ENCODE measurements around the gene ALPP.
"Not testable (repeated sequence)": the region's sequence is repeated elsewhere in the genome, so short reads cannot be mapped to it uniquely, and the experiment has no call there.

The ALPP gene

DNA sequence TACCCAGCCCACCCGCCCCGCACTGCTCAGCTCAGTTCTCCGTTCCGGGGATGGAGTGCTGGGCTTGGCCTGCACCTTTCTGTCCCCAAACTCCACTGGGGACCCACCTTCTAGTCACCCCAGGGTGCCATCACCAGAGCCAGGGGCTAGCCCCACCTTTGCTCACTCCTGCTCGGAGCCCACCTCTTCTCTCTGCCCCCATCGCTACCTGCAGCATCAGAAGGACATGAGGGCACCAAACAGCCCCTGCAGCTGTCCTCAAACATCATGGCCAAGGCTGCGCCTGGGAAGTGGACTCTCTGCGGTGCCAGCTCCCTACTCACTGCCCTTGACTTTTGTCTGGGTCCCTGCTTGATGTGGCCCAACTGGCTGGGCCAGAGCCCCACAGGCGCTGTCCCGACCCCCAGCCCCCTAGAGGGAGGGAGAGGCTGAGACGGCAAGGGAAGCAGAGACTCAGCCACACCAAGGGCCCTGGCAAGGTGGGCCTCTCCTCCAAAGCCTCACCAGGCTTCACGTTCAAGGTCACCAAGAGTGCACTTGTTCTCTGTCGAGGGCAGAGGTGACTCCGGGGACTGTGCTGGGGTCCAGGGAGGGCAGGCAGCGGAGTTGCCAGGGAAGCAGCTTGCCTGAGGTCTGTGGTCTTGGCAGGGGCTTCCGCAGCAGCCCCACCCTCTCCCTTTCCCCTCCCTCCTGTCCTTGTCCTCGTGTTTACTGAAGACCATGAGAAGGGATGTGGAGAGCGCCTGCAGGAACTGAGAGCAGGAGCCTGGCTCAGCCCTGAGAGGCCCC, 13.6 kb upstream of the ALPP start:
- not testable (repeated sequence) for H3K4me3 Mint-ChIP-seq, H3K9me3 Mint-ChIP-seq, H3K27ac Mint-ChIP-seq, H3K36me3 Mint-ChIP-seq, DNase-seq
- H3K27me3 Mint-ChIP-seq, result peaks cover 16% of the 10 kb centered on the region
- H3K4me1 Mint-ChIP-seq, result peaks cover 38% of the 10 kb centered on the region
- CTCF ChIA-PET, result interaction anchor here (1.0 to 6.0 kb wide), 6 partner anchors 9 to 459 kb away, joined by 3 to 41 read pairs (median 4); no protein-coding TSS in a partner anchor

DNA sequence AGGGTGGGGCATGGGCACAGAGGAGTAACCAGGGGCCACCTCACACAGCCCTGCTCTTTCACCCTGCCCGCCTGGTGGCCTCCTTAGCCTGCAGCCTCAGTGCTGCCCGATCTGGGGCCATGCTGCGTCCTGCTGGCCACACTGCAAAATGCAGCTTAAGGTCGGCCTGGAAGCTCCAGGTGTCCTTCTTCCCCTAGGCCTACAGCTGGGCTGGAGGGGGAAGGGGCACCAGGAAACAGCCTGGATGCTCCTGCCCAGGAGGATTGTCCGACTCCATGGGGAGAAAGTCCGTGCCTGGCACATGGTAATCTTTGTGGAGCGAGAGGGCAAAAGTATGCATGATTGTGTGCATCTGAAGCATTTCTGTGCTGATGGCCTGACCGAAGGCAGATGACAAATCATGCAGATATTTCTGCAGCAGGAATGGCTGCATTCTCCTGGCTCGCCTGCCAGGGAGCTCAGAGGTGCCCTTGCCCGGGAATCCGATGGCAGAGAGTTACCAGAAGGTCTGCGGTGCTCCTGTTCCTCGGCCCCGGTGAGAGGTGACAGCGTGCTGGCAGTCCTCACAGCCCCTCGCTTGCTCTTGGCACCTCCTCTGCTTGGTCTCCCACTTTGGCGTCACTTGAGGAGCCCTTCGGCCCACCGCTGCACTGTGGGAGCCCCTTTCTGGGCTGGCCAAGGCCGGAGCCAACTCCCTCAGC, 12.8 kb upstream of the ALPP start:
- CTCF ChIA-PET, result interaction anchor here (0.6 to 6.0 kb wide), 6 partner anchors 8 to 459 kb away, joined by 3 to 41 read pairs (median 4); no protein-coding TSS in a partner anchor
- DNase-seq, result peak; percentile 48

DNA sequence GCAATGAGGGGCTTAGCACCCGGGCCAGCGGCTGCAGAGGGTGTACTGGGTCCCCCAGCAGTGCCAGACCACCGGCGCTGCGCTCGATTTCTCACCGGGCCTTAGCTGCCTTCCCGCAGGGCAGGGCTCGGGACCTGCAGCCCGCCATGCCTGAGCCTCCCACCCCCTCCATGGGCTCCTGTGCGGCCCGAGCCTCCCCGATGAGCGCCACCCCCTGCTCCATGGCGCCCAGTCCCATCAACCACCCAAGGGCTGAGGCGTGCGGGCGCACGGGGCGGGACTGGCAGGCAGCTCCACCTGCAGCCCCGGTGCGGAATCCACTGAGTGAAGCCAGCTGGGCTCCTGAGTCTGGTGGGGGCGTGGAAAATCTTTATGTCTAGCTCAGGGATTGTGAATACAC, 12.1 kb upstream of the ALPP start:
- H3K36me3 Mint-ChIP-seq, H3K27ac Mint-ChIP-seq, H3K9me3 Mint-ChIP-seq, DNase-seq, H3K4me3 Mint-ChIP-seq: not testable (repeated sequence)
- Mint-ChIP-seq H3K4me1 (peaks cover 38% of the 10 kb centered on the region), H3K27me3 (peaks cover 16% of the 10 kb centered on the region)
- CTCF ChIA-PET, result interaction anchor here (1.7 to 6.0 kb wide), 2 partner anchors 31 to 73 kb away, joined by 5 to 41 read pairs; no protein-coding TSS in a partner anchor

More for the DNA sequence above, 12.8 kb upstream of the ALPP start:
- Mint-ChIP-seq H3K27ac (peak overlapping the region; percentile 60), H3K4me3 (no peak overlapping the region), H3K9me3 (no peaks in the 10 kb centered on the region), H3K27me3 (peaks cover 16% of the 10 kb centered on the region), H3K36me3 (no peaks in the 10 kb centered on the region), H3K4me1 (peaks cover 38% of the 10 kb centered on the region)

DNA sequence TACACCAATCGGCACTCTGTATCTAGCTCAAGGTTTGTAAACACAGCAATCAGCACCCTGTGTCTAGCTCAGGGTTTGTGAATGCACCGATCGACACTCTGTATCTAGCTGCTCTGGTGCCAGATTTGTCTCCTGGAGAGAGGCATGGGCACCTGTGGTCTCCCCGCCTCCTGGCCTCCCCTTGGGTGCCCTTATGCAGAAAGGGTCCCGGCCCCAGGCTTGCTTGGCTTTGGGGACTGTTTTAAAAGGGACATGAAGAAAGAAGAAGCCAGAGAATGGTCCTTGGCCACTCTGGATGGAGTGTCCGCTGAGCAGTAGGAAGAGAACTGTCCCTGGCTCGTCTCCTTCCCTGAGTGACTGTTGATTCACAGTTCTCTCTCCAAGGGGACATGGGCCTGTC, 11.5 kb upstream of the ALPP start:
- CTCF ChIA-PET, result interaction anchor here (1.5 to 6.0 kb wide), 3 partner anchors 32 to 72 kb away, joined by 3 to 41 read pairs (median 5); no protein-coding TSS in a partner anchor
- Mint-ChIP-seq H3K27ac (no peak overlapping the region), H3K27me3 (peaks cover 13% of the 10 kb centered on the region), H3K4me3 (no peak overlapping the region), H3K36me3 (no peaks in the 10 kb centered on the region), H3K4me1 (peaks cover 36% of the 10 kb centered on the region), H3K9me3 (no peaks in the 10 kb centered on the region)
- DNase-seq, result no peak

DNA sequence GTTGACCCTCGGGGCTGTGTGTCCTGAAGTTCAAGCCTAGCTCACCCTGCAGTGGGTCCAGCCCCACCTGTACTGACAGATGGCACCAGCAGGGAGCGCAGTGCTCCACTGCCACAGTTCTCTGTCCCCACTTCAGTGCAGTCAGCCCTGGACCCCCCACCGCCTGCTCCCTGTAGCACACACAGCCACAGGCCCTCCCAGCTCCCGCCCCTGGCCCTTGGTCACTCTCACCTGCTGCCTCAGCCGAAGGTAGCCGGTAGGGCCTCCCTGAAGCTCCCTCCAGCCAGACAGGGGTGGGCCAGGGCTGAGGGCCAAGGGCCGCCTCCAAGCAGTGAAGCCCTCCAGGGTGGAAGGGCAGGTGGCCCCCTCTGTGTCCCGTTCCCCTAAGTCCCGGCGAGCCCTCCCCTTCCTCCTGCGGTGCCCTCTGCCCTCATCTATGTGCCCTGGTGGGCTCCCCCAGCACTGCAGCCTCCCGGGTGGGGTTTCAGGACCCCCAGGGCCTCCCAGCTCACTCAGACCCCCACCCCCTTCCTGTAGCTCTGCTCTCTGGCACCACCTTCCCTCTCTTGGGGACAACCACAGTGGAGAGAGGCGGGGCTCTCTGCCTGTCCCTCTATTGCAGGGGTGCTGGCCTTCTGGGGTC, 10.8 kb upstream of the ALPP start:
- H3K36me3 Mint-ChIP-seq, result no peaks in the 10 kb centered on the region
- CTCF ChIA-PET, result interaction anchor here (1.5 to 6.0 kb wide), 3 partner anchors 33 to 72 kb away, joined by 3 to 41 read pairs (median 5); no protein-coding TSS in a partner anchor
- H3K4me1 Mint-ChIP-seq, result peaks cover 29% of the 10 kb centered on the region
- DNase-seq, result no peak
- H3K9me3 Mint-ChIP-seq, result no peaks in the 10 kb centered on the region
- H3K27me3 Mint-ChIP-seq, result peaks cover 12% of the 10 kb centered on the region
- H3K27ac Mint-ChIP-seq, result no peak overlapping the region
- no peak overlapping the region for H3K4me3 Mint-ChIP-seq

DNA sequence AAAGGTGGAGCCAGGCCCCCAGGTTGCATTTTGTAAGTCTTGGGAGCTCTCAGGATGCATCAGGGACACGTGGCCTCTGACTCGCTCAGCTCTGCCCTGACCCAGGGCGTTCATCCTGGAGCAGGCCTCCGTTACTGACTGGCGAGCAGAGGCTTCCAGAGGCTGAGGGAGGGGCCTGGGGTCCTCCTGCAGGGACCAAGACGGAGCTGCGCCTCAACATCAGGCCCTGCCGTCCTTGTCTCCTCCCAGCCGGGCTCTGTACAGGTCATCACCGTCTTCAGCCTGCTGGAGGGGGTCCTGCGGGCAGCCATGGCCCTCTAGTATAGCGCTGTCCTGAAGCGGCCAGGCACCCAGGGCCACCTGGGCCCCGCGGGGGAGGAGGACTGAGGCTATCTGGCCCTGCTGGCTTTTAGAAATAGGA, 10.2 kb upstream of the ALPP start:
- Mint-ChIP-seq H3K27ac (no peak overlapping the region), H3K36me3 (no peaks in the 10 kb centered on the region)

DNA sequence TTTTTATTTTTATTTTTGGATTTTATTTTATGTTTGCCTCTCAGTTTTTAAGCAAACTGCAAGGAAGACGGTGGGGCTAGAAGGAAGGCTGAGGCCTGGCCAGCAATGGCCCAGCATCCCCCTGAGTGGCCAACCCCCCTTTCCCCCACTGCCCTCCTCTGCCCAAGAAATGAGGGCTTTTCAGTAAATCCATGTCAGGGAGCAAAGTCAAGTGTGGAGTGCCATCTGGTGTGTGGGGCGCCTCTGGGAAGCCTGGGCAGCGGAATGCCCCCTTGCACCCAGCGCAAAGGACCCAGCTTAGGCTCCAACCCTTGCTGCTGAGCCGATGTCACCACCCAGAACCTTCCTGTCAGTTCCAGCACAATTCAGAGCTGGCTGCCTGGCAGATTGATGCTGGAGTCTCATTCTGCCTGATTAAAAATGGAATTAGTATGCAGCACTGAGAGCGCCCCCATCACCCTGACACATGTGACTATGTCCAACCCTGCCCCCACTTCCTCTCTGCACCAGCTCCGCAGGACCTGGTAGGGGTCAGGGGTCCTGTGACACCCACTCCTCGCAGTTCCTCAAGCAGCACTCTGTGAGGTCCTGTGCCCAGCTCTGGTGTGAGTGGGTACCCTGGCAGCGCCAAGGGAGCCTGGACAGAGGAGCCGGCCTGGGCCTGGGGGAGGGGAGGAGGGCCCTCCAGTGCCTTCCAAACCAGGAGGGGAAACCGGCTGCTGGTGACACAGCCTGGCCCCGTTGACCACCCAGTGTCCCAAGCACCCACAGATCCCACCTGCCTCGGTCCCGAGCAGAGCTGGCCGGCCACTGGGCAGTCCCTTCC, 9.2 kb upstream of the ALPP start:
- H3K4me3 Mint-ChIP-seq, result no peak overlapping the region
- CTCF ChIA-PET, result interaction anchor here (1.7 kb wide), 1 partner anchor 70 kb away, joined by 4 read pairs; no protein-coding TSS in a partner anchor
- H3K27me3 Mint-ChIP-seq, result peaks cover 7% of the 10 kb centered on the region
- no peaks in the 10 kb centered on the region for H3K9me3 Mint-ChIP-seq
- no peaks in the 10 kb centered on the region for H3K36me3 Mint-ChIP-seq
- H3K27ac Mint-ChIP-seq, result no peak overlapping the region
- peaks cover 13% of the 10 kb centered on the region for H3K4me1 Mint-ChIP-seq
- no peak for DNase-seq

More for the DNA sequence above, 10.2 kb upstream of the ALPP start:
- Mint-ChIP-seq H3K4me3 (no peak overlapping the region), H3K9me3 (no peaks in the 10 kb centered on the region), H3K27me3 (peaks cover 12% of the 10 kb centered on the region), H3K4me1 (peaks cover 24% of the 10 kb centered on the region)
- CTCF ChIA-PET, result interaction anchor here (1.5 to 1.7 kb wide), 2 partner anchors 49 to 71 kb away, joined by 3 to 4 read pairs; no protein-coding TSS in a partner anchor
- no peak for DNase-seq

DNA sequence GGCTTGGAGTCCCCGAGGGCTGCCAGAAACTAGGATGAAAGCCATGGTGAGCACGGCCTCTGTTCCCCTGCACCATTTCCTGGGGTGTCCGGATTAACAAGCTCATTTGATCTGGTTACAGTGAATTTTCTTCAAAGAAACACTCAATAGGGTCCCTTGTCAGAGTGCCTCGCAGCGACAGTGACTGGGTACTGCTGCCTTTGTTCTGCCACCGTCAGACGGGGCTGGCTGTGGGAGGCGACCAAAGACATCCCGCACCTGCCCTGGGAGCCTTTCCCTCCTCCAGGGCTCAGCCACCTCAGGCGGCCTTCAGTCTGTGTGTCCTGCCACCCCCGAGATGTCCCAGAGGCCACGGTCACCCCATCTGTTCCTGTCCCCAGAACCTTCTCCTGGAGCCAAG, 8.5 kb upstream of the ALPP start:
- CTCF ChIA-PET, result interaction anchor here (1.7 kb wide), 1 partner anchor 70 kb away, joined by 4 read pairs; no protein-coding TSS in a partner anchor
- not testable (repeated sequence) for DNase-seq

DNA sequence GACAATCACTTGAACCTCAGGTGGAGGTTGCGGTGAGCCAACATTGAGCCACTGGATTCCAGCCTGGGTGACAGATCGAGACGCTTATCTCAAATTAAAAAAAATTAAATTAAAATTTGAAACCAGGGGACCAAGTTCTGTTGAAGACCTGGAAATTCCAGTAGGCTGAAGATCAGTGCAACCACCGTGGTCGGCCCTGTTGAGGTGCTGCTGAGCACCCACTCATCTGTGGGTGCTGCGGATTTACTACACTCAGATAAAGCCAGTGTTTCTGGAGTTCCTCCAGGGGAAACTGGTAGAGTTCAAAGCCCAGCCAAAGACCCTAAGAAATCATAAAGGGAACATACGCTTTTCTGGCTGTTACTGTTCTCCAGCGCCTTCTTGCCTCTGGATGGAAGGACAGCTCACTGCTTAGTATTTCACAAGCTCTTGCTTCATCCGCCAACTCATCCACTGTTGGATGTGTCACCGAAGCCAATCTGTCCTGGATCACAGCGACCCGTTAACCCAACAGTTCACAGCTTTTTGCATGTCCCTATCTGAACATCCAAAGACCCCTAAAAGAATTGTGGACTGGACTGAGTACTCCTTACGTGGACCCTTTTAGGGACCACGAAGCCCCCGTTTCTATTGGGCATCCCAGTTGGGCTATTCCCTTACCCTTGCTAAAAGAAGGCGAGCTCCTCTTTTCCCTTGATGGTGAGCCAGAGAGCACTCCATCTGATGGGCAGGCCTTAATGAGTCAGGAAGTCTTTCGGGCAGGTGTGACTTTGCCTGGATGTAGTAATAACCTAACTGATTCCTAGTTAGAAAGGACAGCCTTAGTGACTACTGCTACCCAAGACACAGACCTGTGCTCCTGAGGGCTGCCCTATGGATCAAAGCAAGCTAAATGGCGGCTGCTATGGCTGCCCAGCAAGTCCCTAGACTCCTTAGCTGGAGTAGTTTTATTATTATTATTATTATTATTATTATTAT, 6.0 kb upstream of the ALPP start:
- H3K9me3 Mint-ChIP-seq, result no peaks in the 10 kb centered on the region
- no peaks in the 10 kb centered on the region for H3K36me3 Mint-ChIP-seq
- no peak overlapping the region for H3K27ac Mint-ChIP-seq
- no peaks in the 10 kb centered on the region for H3K4me1 Mint-ChIP-seq
- no peaks in the 10 kb centered on the region for H3K27me3 Mint-ChIP-seq
- DNase-seq, result no peak
- CTCF ChIA-PET, result interaction anchor here (1.3 to 1.5 kb wide), 2 partner anchors 8 to 35 kb away, joined by 3 to 9 read pairs; no protein-coding TSS in a partner anchor
- H3K4me3 Mint-ChIP-seq, result no peak overlapping the region

More for the DNA sequence above, 8.5 kb upstream of the ALPP start:
- H3K36me3 Mint-ChIP-seq, H3K4me3 Mint-ChIP-seq, H3K9me3 Mint-ChIP-seq, H3K27ac Mint-ChIP-seq, H3K27me3 Mint-ChIP-seq, H3K4me1 Mint-ChIP-seq: not testable (repeated sequence)

DNA sequence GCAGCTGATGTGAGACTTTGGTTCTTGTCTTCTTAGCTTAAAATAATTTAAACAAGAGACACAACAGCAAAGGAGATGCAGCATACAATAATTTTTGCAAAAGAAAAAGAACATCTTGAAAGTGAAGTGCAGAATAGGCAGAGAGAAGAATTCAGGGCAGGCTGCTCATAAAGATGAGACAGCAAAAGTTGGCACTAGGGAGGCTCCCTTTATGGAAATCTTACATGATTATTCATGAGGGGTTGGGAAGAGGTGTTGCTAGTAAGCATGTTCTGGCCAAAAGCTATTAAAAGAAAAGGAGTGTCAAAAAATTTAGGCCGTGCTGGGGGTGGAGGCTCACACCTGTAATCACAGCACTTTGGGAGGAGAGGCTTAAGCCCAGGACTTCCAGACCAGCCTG, 4.2 kb upstream of the ALPP start:
- Mint-ChIP-seq H3K36me3 (no peaks in the 10 kb centered on the region), H3K4me3 (no peak overlapping the region), H3K27ac (no peak overlapping the region), H3K9me3 (no peaks in the 10 kb centered on the region), H3K4me1 (no peaks in the 10 kb centered on the region), H3K27me3 (peaks cover 4% of the 10 kb centered on the region)
- CTCF ChIA-PET, result interaction anchor here (1.5 kb wide), 1 partner anchor 10 kb away, joined by 9 read pairs; no protein-coding TSS in a partner anchor
- DNase-seq, result no peak

DNA sequence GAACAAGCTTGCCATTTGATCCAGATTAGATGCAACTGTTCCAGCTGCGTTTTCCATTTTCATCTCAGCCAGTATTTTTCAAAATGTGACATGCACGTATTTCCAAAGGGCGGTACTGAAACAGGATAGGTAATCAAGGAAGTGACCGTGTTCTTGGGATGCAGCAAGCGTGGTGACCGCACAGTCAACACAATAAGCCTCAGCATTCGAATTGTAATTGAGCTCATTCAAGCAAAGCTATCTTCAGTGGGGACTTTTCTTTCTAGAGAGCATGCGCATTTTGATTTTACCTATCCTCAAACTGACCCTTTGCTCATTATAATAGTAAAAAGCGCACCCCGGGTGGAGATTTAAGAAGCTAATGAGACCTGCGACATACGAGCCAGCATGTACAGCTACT, 3.4 kb upstream of the ALPP start:
- H3K36me3 Mint-ChIP-seq, result no peaks in the 10 kb centered on the region
- CTCF ChIA-PET, result no interaction called here

DNA sequence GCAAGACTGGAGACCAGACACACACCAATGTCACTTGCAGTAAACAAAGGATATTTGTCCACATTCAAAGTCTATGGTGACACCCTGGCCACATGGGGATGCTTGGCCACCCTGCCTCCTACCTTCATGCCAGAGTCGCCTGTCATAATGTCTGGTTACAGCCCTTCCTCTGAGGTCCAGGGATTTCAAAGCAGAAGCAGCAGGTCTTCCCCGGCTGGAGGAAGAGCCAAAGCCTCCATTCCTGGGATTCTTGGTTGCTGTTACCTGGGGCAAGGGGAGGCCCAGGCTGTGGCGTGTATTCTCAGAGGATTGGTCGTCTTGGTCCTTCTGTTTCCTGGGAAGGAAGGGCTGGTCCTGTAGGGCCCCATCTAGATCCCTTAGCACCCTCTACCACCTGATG, 2.3 kb upstream of the ALPP start:
- Mint-ChIP-seq H3K9me3 (no peaks in the 10 kb centered on the region), H3K4me3 (no peak overlapping the region), H3K36me3 (no peaks in the 10 kb centered on the region), H3K27ac (no peak overlapping the region), H3K27me3 (peaks cover 15% of the 10 kb centered on the region), H3K4me1 (no peaks in the 10 kb centered on the region)
- DNase-seq, result no peak
- CTCF ChIA-PET, result no interaction called here

More for the DNA sequence above, 3.4 kb upstream of the ALPP start:
- peaks cover 12% of the 10 kb centered on the region for H3K27me3 Mint-ChIP-seq
- no peak overlapping the region for H3K4me3 Mint-ChIP-seq
- H3K4me1 Mint-ChIP-seq, result no peaks in the 10 kb centered on the region
- DNase-seq, result no peak
- H3K27ac Mint-ChIP-seq, result no peak overlapping the region
- H3K9me3 Mint-ChIP-seq, result no peaks in the 10 kb centered on the region
